HG02588 (cell line): ENCODE results near the gene ARMCX1.
A peak's percentile ranks its signal among the peaks of the same experiment; 100 is the strongest.
"Not testable (repeated sequence)": the region's sequence is repeated elsewhere in the genome, so short reads cannot be mapped to it uniquely, and the experiment has no call there.

Experiments used
- ATAC-seq: cut with Tn5 transposase; IDR thresholded peaks from one replicate; pipeline ENCODE4 v1.9.1; 2021; ENCODE audit warnings: mild to moderate bottlenecking, moderate library complexity; ENCODE audit not compliant: unreplicated experiment

ARMCX1 gene

DNA sequence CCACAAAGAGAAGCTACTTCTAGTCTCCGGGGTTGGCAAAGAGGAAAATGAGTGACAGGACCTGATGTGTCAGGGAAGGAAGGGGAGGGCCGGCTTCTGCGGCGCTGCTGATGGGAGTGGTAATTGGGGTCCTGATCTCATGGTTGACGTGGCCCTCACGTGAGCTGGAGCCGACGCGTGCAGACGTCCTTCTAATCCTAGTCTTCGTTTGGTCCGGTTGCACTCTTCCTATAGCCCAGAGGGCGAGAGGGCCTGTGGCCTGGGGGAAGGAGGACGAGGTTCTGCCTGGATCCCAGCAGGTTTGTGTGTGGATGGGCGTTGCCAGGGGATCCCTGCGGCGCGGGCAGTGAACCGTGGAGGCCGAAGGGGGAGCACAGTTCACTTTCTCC is at the start of gene ARMCX1:
Gene ARMCX1, plus strand, starts transcription at position 186 of the 389 bp plus-strand sequence. CDS start 2,384 bp downstream, outside the sequence.
- ATAC-seq = no peak

DNA sequence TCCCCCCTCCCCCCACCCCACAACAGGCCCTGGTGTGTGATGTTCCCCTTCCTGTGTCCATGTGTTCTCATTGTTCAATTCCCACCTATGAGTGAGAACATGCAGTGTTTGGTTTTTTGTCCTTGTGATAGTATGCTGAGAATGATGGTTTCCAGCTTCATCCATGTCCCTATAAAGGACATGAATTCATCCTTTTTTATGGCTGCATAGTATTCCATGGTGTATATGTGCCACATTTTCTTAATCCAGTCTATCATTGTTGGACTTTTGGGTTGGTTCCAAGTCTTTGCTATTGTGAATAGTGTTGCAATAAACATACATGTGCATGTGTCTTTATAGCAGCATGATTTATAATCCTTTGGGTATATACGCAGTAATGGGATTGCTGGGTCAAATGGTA is 47.4 kb upstream of the ARMCX1 start:
- not testable (repeated sequence) for ATAC-seq

DNA sequence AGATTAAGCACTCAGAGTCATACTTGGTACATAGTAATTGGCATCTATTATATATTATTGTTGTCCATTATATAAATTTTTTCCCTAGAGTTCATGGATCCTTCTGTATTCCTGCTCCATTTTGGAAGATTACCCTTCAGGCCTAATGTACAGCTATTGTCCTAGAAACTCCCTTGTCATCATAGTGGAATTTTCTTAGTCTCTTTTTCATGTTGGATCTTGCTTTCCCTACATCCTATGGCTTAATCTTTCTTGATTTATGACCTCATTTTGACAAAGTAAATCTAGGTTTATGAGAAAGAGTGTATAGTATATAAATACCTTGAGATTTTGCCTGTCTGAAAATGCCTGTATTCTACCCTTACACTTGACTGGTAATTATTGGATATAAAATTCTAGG is 43.0 kb upstream of the ARMCX1 start:
- ATAC-seq = no peak

DNA sequence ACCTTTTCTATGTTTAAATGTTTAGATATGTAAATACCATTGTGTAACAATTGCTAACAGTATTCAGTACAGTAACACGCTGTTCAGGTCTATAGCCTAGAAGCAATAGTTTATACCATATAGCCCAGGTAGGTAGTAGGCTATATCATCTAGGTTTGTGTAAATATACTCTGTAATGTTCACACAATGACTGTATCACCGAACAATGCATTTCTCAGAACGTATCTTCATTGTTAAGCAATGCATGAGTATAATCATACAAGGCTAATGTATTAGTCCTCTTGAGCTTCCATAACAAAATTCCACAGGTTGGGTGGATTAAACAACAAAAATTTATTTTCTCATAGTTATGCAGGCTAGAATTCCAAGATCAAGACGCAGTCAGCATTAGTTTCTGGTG is 42.4 kb upstream of the ARMCX1 start:
- no peak for ATAC-seq

DNA sequence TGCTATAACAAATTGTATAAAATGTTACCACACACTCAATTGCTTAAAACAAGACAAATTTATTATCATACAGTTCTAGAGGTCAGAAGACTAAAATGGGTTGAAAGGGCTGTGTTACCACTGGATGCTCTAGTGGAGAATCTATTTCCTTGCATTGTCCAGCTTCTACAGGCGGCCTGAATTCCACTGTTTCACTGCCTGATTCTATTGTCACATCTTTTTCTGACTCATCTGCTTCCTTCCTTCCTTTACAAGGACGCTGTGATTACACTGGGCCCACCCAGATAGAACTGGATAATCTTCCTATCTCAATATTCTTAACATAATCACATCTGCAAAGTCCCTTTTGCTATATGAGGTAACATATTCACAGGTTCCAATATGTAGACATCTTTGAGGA is 19.4 kb upstream of the ARMCX1 start:
- no peak for ATAC-seq

DNA sequence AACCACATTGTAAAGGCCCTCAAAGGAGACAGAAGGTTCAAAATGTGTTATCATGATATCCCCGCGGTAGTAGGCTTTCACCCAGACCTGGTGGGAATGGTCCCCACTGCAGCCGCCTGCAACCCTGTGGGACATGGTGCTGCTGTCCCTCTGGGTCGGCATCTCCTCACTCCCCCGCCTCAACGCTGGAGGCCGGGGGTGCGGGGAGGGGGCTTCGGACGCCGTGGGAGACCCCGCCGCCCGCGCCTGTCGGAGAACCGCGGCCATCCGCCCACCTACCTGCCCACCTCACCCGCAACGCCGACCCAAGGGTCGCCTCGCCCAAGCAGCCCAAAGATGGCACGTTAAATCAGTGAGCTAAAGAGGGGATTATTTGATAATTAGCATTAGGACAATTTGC is 11.2 kb upstream of the ARMCX1 start:
- ATAC-seq = no peak

DNA sequence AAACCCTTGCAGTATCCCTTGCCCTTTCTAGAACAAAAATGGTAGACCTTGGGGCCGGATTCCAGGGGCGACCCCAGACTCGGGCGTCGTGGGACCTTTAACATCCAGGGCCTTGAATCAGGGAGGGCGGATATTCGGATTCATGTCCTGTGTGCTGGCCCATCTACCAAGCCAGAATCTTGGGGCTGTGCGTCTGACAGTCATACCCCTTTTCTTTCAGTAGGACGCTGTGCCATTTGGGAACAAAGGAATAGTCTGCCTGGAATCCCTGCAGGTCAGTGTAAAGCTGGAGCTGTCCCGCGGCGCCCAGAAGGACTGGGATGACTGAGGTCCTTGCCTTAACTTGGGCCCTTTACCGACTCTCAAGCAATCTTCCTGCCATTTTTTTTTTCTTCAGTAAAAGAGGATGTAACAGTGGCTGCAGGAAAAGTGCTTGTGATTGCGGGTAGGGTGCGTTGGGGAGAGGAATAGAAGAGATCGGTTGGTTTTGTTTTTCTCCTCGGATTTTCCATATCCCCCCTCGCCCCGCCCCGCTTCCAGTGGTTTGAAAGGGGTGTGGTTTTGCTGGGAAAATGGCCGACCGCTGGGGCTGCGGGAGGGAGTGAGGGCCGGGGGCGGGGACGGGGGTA is 518 bp downstream of the ARMCX1 start:
- no peak for ATAC-seq

DNA sequence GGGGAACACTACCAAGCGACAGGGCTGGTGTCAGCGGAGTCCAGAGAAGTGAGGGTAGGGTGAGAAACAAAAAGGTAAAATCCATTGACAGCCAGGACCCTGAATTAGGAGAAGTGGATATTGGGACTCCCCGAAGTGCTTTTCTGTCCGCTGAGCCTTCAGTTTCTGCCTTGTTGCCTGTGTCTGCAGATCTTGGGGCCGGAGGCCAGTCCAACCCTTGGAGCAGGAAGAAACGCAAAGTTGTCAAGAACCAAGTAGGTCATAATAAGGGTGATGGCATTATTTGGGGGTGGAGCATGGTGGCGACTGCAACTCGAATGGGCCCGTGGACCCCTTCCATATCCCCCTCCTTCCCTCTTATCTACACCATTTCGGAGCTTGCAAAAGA is 1.0 kb downstream of the ARMCX1 start:
- no peak for ATAC-seq

DNA sequence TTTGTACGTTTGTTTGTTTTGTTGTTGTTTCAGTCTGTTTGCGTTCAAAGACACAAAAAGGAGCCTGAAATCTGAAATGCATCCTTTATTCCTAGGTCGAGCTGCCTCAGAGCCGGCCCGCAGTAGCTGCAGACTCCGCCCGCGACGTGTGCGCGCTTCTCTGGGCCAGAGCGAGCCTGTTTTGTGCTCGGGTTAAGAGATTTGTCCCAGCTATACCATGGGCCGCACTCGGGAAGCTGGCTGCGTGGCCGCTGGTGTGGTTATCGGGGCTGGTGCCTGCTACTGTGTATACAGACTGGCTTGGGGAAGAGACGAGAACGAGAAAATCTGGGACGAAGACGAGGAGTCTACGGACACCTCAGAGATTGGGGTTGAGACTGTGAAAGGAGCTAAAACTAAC is 2.4 kb downstream of the ARMCX1 start:
- ATAC-seq = no peak

DNA sequence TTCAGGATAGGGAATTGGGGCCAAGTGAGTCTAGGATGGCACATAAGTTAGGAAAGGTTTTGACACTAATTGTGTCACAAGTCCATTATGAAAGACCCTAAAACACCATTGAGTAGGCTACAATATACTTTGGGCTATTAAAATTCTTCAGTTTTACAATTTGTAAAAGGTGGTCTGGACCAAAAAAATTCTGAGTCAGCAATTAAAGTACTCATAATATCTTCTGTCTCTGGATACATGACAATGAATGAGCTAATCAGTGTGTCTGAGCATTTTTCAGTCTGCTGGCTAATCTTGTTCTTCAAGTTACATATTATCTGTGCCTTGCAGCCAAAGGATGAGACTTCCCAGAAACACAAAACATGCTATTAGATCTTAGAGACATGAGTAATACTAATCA is 14.3 kb downstream of the ARMCX1 start:
- ATAC-seq = no peak

DNA sequence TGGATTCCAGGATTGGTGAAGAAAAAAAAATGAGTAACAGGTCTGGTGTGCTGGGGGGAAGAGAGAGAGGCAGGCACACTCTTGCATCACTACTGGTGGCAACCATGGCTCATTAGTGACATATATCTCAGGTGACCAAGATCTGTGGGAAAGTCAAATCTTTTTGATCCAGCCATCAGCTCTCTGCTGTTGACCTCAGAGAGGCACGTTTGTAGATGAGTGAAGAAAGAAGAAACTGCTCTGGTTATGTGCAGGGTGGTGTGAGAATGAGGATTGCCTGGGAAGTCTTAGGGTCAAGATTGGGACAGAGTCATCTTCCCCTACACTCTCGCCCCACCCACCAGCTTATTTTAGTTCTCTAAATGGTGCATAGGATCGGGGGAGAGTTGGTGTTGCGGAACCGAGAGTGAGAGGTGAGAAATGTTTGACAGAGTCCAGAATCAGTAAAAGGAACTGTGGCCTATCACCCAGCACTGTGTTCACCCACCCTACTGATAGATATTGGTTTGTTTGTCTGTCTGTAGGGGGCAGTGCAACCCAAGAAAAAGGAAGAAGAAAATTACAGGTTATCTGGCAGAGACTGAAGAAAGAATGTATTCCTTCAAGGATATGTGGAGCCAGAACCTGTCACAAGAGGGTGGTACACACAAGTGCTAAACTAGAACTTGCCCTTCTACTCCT is 45.5 kb downstream of the ARMCX1 start:
- ATAC-seq = peak; percentile 99

DNA sequence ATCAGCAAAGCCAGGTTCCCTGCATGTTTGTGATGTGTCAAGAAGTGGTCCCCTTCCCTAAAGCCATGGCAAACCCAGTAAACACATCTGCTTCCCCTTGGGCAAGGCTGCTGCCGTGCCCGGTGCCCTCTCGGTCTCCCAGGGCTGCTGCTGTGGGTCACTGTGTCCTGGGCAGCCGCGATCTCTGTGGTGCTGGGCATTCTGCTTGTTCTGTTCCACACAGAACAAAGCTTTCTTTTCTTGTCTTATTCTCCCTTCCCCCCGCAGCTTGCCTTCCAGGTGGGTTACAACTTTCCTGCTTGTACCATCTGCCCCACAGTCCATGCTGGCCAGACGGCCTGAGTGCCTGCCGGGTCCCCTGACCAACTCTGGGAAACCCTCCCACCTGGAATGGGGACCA is 49.2 kb downstream of the ARMCX1 start:
- ATAC-seq = not testable (repeated sequence)

DNA sequence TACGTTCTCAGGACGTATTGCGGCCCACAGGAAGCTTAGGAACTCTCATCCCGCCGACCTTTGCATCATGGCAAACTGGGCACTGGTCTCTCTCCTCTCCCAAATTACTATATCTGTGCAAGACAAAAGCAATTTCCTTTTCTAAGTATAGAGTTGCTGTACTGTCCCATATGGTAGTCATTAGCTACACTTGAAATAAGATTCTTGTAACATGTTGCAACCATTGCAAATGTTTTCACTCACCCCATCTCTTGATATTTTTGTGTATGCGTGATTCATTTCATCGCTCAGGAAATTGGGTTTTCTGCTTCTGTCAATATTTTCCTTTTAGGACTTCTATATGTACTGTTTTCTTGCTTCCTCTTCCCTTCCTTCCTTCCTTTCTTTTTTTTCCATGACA is 51.7 kb downstream of the ARMCX1 start:
- ATAC-seq = no peak
